ENCODE data around the gene PRM2. TPM values are rescaled to one million over a fixed set of nuclear protein-coding genes. Genes with fewer than 3 reads are reported as not detected.

The PRM2 gene
- total RNA-seq, 3 donors from 2014 or later (not counting 1 experiment from before 2014, with no cell fraction given) = not detected

GRCh38 chr16:11322823-11323222, 46.5 kb upstream of the PRM2 start:
- Histone ChIP-seq H3K27ac (ENCODE audit: low read length) (no peak overlapping the region), H3K4me1 (ENCODE audit: control insufficient read depth, insufficient read depth, low read length) (peaks cover 22% of the 10 kb centered on the region), H3K36me3 (ENCODE audit: control insufficient read depth, insufficient read depth, low read length) (no peaks in the 10 kb centered on the region), H3K27me3 (ENCODE audit: control insufficient read depth, insufficient read depth, low read length) (peaks cover 6% of the 10 kb centered on the region), H3K4me3 (ENCODE audit: low read length) (no peak overlapping the region), H3K9me3 (ENCODE audit: control insufficient read depth, insufficient read depth, low read length) (peaks cover 7% of the 10 kb centered on the region)
- ATAC-seq = no peak
- Mint-ChIP-seq H3K27ac (no peak overlapping the region), H3K36me3 (no peaks in the 10 kb centered on the region), H3K4me3 (no peak overlapping the region), H3K27me3 (ENCODE audit: low read depth in 2 of 2) (peaks cover 22 to 33% of the 10 kb centered on the region in 2 donors), H3K4me1 (peaks cover 9 to 15% of the 10 kb centered on the region in 2 donors), H3K9me3 (no peaks in the 10 kb centered on the region)
- 100% methylated on average over 3 of the region's 3 CpGs for WGBS (ENCODE audit: insufficient coverage)
- DNase-seq = no peak
- intact Hi-C loops (cut with micrococcal nuclease) = no loop called here
- no peak for TF ChIP-seq CTCF (IDR thresholded peaks at IDR 0.05)

- Histone ChIP-seq H3K9me3 (ENCODE audit: control insufficient read depth, insufficient read depth, low read length) (no peaks in the 10 kb centered on the region), H3K27ac (ENCODE audit: low read length) (no peak overlapping the region), H3K4me1 (ENCODE audit: control insufficient read depth, insufficient read depth, low read length) (peaks cover 11% of the 10 kb centered on the region), H3K27me3 (ENCODE audit: control insufficient read depth, insufficient read depth, low read length) (no peaks in the 10 kb centered on the region), H3K36me3 (ENCODE audit: control insufficient read depth, insufficient read depth, low read length) (no peaks in the 10 kb centered on the region), H3K4me3 (ENCODE audit: low read length) (no peak overlapping the region)
- no peaks in the 10 kb centered on the region for H3K9me3 Mint-ChIP-seq
- peaks cover 14 to 21% of the 10 kb centered on the region in 2 donors for H3K27me3 Mint-ChIP-seq (ENCODE audit: low read depth in 2 of 2)
- DNase-seq = no peak
- no peak for TF ChIP-seq CTCF (IDR thresholded peaks at IDR 0.05)
- 89% methylated on average over 5 of the region's 5 CpGs for WGBS (ENCODE audit: insufficient coverage)
- H3K27ac Mint-ChIP-seq = no peak overlapping the region
- ATAC-seq = no peak
- H3K4me3 Mint-ChIP-seq = no peak overlapping the region
- H3K4me1 Mint-ChIP-seq = peaks cover under 1 to 10% of the 10 kb centered on the region in 2 donors
- intact Hi-C loops (cut with micrococcal nuclease) = no loop called here
- no peaks in the 10 kb centered on the region for H3K36me3 Mint-ChIP-seq
Observed at GRCh38 chr16:11321662-11322061, 45.4 kb upstream of the PRM2 start.

GRCh38 chr16:11320170-11320569, 43.9 kb upstream of the PRM2 start:
- Mint-ChIP-seq H3K27me3 (ENCODE audit: low read depth in 2 of 2) (peaks cover 11 to 15% of the 10 kb centered on the region in 2 donors), H3K27ac (no peak overlapping the region), H3K4me1 (peaks cover 0 to 6% of the 10 kb centered on the region in 2 donors), H3K36me3 (no peaks in the 10 kb centered on the region), H3K4me3 (no peak overlapping the region), H3K9me3 (no peaks in the 10 kb centered on the region)
- H3K27me3 ChIP-seq (ENCODE audit: control insufficient read depth, insufficient read depth, low read length) = no peaks in the 10 kb centered on the region
- H3K4me1 ChIP-seq (ENCODE audit: control insufficient read depth, insufficient read depth, low read length) = peaks cover under 1% of the 10 kb centered on the region
- whole genome bisulfite sequencing (ENCODE audit: insufficient coverage) = 82% methylated on average over 10 of the region's 10 CpGs
- ATAC-seq (no peak), DNase-seq (no peak)
- no peaks in the 10 kb centered on the region for H3K36me3 ChIP-seq (ENCODE audit: control insufficient read depth, insufficient read depth, low read length)
- no peak overlapping the region for H3K4me3 ChIP-seq (ENCODE audit: low read length)
- intact Hi-C loops (cut with micrococcal nuclease) = no loop called here
- no peak for TF ChIP-seq CTCF (IDR thresholded peaks at IDR 0.05)
- no peak overlapping the region for H3K27ac ChIP-seq (ENCODE audit: low read length)
- H3K9me3 ChIP-seq (ENCODE audit: control insufficient read depth, insufficient read depth, low read length) = no peaks in the 10 kb centered on the region

- Mint-ChIP-seq H3K27ac (no peak overlapping the region), H3K4me1 (peaks cover 0 to under 1% of the 10 kb centered on the region in 2 donors), H3K9me3 (no peaks in the 10 kb centered on the region), H3K4me3 (no peak overlapping the region), H3K27me3 (ENCODE audit: low read depth in 2 of 2) (peaks cover 6 to 10% of the 10 kb centered on the region in 2 donors), H3K36me3 (no peaks in the 10 kb centered on the region)
- intact Hi-C loops (cut with micrococcal nuclease) = no loop called here
- Histone ChIP-seq H3K9me3 (ENCODE audit: control insufficient read depth, insufficient read depth, low read length) (no peaks in the 10 kb centered on the region), H3K27me3 (ENCODE audit: control insufficient read depth, insufficient read depth, low read length) (no peaks in the 10 kb centered on the region), H3K4me1 (ENCODE audit: control insufficient read depth, insufficient read depth, low read length) (no peaks in the 10 kb centered on the region), H3K27ac (ENCODE audit: low read length) (no peak overlapping the region), H3K36me3 (ENCODE audit: control insufficient read depth, insufficient read depth, low read length) (no peaks in the 10 kb centered on the region), H3K4me3 (ENCODE audit: low read length) (no peak overlapping the region)
- no peak for ATAC-seq
- no peak for TF ChIP-seq CTCF (IDR thresholded peaks at IDR 0.05)
- DNase-seq = no peak
- 68% methylated on average over 7 of the region's 8 CpGs for WGBS (ENCODE audit: insufficient coverage)
Observed at GRCh38 chr16:11319529-11320146, 43.4 kb upstream of the PRM2 start.

Measured in natural killer cell (primary cell).